NCI-H128 (cell line): ENCODE results near the gene OR1J2.
"Not testable (repeated sequence)": the region's sequence is repeated elsewhere in the genome, so short reads cannot be mapped to it uniquely, and the experiment has no call there.

Experiments
- DNase-seq: peaks from one replicate; lab custom pipeline; 2025; ENCODE audit not compliant: unreplicated experiment; lab: John Stamatoyannopoulos, UW

The OR1J2 gene, protein sequence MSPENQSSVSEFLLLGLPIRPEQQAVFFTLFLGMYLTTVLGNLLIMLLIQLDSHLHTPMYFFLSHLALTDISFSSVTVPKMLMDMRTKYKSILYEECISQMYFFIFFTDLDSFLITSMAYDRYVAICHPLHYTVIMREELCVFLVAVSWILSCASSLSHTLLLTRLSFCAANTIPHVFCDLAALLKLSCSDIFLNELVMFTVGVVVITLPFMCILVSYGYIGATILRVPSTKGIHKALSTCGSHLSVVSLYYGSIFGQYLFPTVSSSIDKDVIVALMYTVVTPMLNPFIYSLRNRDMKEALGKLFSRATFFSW

GRCh38 chr9:122510502-122510901, at the start of gene OR1J2:
Gene OR1J2, plus strand, starts transcription at chr9:122510802. Its CDS starts 0 bp downstream, at chr9:122510802.
- no peak for DNase-seq

DNA sequence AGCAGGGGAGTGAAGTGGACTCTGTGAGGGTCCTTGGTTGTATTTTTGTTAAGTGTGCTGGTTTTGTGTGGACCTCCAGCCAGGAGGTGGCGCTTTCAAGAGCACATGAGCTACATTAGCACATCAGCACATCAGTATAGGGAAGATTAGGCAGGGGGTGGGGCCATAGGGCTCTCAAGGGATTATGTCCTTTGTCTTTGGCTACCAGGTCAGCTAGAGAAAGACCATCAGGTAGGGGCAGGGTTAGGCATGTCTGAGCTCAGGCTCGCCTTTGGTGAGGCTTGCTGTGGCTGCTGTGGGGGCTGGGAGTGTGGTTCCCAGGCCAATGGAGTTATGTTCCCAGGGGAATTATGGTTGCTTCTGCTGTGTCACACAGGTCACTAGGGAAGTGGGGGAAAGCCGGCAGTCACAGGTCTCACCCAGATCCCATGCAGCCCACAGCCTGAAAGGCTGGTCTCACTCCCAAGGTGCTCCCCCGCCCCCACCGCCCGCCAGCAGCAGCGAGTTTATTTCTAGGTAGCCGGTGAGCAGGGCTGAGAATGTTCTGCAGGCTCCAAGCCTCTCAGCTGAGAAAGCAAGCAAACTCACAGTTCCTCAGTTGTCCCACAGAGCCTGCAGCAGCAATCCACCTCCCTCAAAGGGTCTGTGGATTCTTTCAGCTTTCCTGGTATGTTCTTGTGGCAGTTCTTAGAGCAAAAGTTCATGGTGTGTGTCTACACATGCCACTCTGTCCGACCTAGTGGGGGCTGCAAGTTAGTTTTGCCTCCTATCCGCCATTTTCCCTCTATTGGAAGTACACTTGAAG, 46.6 kb upstream of the OR1J2 start:
- DNase-seq, result no peak

DNA sequence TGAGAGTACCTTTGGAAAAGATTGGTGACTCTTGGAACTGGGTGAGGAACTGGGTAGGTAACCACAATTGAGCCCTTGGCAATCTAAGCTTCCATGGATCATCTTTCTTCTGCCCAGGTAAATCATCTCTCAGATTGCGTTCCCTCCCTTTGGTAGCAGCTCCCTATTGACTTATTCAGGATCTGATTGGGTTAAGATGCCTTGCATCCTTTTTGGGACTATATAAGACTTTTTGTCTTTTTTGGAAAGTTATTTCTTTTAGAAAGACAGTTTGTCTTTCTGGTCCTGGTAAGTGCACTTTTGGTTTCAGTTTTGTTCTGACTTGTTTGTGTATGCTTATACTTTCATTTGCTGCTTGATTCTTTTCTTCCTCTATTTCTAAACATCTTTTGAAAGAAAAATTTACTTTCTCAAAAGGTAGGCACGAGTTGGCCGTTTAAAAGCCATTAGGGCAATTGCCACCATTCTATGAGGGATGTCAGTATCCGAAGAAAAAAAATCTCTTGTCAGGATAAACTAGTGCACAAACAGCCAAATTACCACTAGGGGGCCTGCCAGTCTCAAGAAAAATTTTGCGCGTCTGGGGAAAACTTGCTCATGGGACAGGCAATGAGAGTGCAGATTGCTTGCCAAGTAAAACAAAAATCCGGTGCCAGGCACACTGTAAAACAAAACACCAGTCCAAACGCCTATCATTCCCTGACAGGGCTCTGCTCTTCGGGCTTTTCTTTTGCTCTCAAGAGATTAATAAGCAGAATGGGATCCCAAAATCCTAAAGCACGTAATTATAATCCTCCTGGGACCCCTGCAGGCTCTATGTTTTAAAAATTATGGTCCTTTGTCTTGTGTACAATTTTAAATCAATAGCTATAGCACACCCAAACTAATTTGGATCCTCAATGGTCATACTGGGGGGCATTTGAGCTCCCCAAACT, 45.7 kb upstream of the OR1J2 start:
- peak; percentile 39 for DNase-seq

GRCh38 chr9:122466456-122466855, 44.1 kb upstream of the OR1J2 start:
- DNase-seq, result no peak

DNA sequence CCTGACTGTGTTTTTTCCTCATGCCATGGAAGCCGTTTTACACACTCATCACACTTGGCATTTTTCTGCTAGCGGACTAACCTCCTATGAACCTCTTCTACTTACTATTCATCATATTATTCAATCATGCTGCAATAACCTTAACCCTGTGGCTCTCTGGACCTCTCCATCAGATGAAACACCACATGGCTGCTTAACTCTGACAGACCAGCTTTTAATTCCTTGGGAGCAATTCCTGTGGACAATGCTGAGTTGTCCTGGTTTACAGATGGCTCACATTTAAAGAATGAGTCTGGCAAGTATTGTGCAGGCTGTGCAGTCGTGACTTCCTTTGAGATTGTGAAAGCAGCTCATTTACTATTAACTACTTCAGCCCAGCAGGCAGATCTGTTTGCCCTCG, 41.9 kb upstream of the OR1J2 start:
- DNase-seq, result no peak

DNA sequence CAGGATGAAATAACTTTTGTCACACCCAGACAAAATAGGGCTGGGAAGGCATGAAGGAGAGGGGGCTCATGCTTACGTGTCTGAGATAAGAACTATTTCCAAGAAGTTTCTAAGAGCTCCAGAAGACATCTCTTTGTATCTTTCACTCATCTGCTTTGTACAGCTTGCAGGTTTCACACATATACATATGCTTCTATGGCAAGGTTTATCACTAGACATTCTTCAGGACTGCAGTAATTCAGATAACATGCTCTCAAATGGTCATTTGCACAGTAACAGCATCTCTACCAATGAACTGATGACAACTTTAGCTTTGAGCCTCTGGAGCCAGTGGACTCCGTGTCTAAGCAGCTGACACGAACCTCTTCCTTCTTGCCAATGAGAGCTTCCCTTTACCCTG, 36.0 kb upstream of the OR1J2 start:
- no peak for DNase-seq

GRCh38 chr9:122475717-122476116, 34.9 kb upstream of the OR1J2 start:
- DNase-seq, result no peak

DNA sequence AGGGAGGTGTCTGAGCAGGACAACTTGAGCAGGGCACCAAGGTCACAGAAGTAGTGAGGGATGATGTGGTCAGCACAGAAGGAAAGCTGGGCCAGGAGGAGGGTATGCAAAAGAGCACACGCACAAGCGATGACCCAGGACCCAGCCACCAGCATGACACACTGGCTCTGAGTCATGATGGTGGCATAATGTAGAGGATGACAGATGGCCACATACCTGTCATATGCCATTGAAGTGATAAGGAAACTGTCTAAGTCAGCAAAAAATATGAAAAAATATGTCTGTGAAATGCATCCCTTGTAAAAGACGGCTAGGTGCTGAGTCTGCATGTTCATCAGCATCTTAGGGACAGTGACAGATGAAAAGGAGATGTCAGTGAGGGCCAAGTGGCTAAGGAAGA, 33.3 kb upstream of the OR1J2 start:
- no peak for DNase-seq

- no peak for DNase-seq
These were observed 32.8 kb upstream of the OR1J2 start, which contains the start of gene OR1J1 for GRCh38 chr9:122477826-122478225. Gene OR1J1, minus strand, starts transcription at chr9:122477926. Its CDS starts 0 bp downstream, at chr9:122477926.

GRCh38 chr9:122479062-122479461, 31.5 kb upstream of the OR1J2 start:
- DNase-seq, result no peak

- DNase-seq, result peak; percentile 5
These were observed 11.7 kb upstream of the OR1J2 start for GRCh38 chr9:122498883-122499288.

GRCh38 chr9:122506964-122507363, 3.6 kb upstream of the OR1J2 start:
- no peak for DNase-seq

- DNase-seq, result no peak
These were observed 7.6 kb downstream of the OR1J2 start for GRCh38 chr9:122518226-122518625.

DNA sequence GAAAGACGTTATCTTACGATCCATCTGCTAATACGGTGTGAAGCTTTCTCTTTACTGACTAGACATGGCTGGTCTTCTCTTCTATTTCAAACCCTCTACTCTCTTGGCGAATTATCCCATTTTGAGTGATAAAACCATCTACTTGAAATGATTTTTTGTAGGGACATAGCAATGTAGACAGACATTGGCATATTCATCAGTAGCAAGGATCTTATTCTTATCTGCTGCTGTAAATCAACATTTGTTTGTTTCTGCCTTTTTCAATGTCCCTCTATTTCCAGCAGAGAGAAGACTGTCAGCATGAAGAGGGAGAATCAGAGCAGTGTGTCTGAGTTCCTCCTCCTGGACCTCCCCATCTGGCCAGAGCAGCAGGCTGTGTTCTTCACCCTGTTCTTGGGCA, 8.2 kb downstream of the OR1J2 start, which contains the start of gene OR1J4:
Gene OR1J4, plus strand, starts transcription at position 301 of the 400 bp plus-strand sequence. Its CDS starts 0 bp downstream, at position 301.
- DNase-seq, result no peak

DNA sequence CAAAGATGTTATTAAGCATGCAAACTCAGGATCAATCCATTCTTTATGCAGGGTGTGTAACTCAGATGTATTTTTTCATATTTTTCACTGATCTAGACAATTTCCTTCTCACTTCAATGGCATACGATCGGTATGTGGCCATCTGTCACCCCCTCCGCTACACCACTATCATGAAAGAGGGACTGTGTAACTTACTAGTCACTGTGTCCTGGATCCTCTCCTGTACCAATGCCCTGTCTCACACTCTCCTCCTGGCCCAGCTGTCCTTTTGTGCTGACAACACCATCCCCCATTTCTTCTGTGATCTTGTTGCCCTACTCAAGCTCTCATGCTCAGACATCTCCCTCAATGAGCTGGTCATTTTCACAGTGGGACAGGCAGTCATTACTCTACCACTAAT, 8.8 kb downstream of the OR1J2 start:
- DNase-seq, result no peak

- no peak for DNase-seq
These were observed 16.0 kb downstream of the OR1J2 start for GRCh38 chr9:122526602-122527001.

DNA sequence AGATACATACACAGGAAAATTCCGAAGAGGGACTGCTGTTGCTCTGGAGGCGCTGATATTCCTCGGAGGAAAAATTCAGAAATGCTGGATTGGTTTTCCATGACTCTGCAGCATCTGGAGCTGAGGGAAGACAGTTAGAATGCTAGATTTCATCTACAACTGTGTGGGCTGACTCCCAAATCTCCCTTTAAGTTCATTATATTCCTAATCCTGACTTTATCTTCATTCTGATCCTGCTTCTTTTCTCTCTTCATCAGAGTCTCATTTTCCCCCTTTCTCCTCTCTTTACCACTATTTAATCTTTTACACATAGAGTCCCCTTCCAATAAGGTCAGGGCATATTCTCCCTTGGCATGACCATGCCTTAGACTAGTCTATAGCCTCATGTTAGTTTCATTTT, 16.6 kb downstream of the OR1J2 start, which contains the start of gene OR1N1:
Gene OR1N1, minus strand, starts transcription at position 101 of the 400 bp plus-strand sequence. Its CDS starts 0 bp downstream, at position 101.
- no peak for DNase-seq

GRCh38 chr9:122531157-122531556, 20.6 kb downstream of the OR1J2 start:
- not testable (repeated sequence) for DNase-seq

GRCh38 chr9:122536134-122536533, 25.5 kb downstream of the OR1J2 start:
- DNase-seq, result no peak

DNA sequence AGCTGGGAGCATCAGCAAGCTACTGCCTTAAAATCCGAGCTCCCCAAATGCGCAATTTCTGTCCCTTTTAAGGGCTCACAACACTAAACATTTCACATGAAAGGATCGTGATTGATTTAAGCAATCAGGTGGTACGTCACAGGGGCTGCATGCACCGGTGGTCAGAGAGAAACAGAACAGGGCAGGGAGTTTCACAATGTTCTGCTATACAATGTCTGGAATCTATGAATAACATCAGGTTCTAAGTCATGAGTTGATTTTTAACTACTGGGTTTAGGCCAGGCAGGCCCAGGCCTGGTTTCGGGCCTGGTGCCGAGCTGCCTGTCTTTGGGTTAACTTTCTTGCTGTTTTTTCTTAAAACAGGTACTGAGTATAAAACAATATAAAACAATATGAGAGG, 26.5 kb downstream of the OR1J2 start:
- DNase-seq, result not testable (repeated sequence)

DNA sequence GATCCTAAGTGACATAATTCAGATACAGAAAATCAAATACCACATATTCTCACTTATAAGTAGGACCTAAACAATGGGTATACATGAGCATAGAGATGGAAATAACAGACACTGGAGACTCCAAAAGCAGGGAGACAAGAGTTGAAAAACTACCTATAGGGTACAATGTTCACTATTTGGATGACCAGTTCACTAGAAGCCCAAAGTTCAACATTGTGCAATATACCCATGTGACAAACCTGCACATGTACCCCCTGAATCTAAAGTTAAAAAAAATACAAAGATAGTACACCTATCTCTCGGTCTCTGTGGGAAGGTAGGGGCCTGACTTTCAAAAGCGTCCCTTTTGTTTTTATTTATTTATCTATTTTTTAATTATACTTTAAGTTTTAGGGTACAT, 28.2 kb downstream of the OR1J2 start:
- no peak for DNase-seq
